ENCODE data around the gene ADORA1. TPM values are rescaled to one million over a fixed set of nuclear protein-coding genes. Genes with fewer than 3 reads are reported as not detected.

The ADORA1 gene
- total RNA-seq, 1 donor from 2014 or later = 3.8 TPM

GRCh38 chr1:203138066-203138465 lies 10.5 kb downstream of the ADORA1 start:
- DNase-seq (ENCODE audit: low spot score in 2 of 2, unreplicated experiment in 2 of 2) = no peak
- no peaks in the 10 kb centered on the region for H3K27me3 Mint-ChIP-seq (ENCODE audit: low read depth)
- peaks cover 9% of the 10 kb centered on the region for H3K4me1 Mint-ChIP-seq
- no peak overlapping the region for H3K4me3 Mint-ChIP-seq
- H3K9me3 Mint-ChIP-seq = no peaks in the 10 kb centered on the region
- TF ChIP-seq, protein P1, sequence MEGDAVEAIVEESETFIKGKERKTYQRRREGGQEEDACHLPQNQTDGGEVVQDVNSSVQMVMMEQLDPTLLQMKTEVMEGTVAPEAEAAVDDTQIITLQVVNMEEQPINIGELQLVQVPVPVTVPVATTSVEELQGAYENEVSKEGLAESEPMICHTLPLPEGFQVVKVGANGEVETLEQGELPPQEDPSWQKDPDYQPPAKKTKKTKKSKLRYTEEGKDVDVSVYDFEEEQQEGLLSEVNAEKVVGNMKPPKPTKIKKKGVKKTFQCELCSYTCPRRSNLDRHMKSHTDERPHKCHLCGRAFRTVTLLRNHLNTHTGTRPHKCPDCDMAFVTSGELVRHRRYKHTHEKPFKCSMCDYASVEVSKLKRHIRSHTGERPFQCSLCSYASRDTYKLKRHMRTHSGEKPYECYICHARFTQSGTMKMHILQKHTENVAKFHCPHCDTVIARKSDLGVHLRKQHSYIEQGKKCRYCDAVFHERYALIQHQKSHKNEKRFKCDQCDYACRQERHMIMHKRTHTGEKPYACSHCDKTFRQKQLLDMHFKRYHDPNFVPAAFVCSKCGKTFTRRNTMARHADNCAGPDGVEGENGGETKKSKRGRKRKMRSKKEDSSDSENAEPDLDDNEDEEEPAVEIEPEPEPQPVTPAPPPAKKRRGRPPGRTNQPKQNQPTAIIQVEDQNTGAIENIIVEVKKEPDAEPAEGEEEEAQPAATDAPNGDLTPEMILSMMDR (IDR thresholded peaks at IDR 0.05; ENCODE audit: unreplicated experiment) = no peak
- H3K36me3 Mint-ChIP-seq = no peaks in the 10 kb centered on the region
- H3K27ac Mint-ChIP-seq = no peak overlapping the region

GRCh38 chr1:203139976-203140475 lies 12.5 kb downstream of the ADORA1 start:
- H3K36me3 Mint-ChIP-seq = no peaks in the 10 kb centered on the region
- TF ChIP-seq, protein P1 (IDR thresholded peaks at IDR 0.05; ENCODE audit: unreplicated experiment) = no peak

GRCh38 chr1:203140743-203141520 lies 13.4 kb downstream of the ADORA1 start:
- DNase-seq (ENCODE audit: low spot score in 2 of 2, unreplicated experiment in 2 of 2) = no peak
- H3K4me1 Mint-ChIP-seq = peaks cover 14% of the 10 kb centered on the region
- no peaks in the 10 kb centered on the region for H3K9me3 Mint-ChIP-seq
- H3K27me3 Mint-ChIP-seq (ENCODE audit: low read depth) = no peaks in the 10 kb centered on the region
- H3K27ac Mint-ChIP-seq = peak overlapping the region; percentile 64
- H3K4me3 Mint-ChIP-seq = no peak overlapping the region
- TF ChIP-seq, protein P1 (IDR thresholded peaks at IDR 0.05; ENCODE audit: unreplicated experiment) = no peak
- no peaks in the 10 kb centered on the region for H3K36me3 Mint-ChIP-seq

More at GRCh38 chr1:203139976-203140475, 12.5 kb downstream of the ADORA1 start:
- Mint-ChIP-seq H3K27ac (peak overlapping the region; percentile 64), H3K4me3 (no peak overlapping the region), H3K27me3 (ENCODE audit: low read depth) (no peaks in the 10 kb centered on the region), H3K9me3 (no peaks in the 10 kb centered on the region), H3K4me1 (peaks cover 8% of the 10 kb centered on the region)
- DNase-seq (ENCODE audit: low spot score in 2 of 2, unreplicated experiment in 2 of 2) = no peak

- no peaks in the 10 kb centered on the region for H3K9me3 Mint-ChIP-seq
Observed at GRCh38 chr1:203142124-203142523, 14.6 kb downstream of the ADORA1 start.

DNA sequence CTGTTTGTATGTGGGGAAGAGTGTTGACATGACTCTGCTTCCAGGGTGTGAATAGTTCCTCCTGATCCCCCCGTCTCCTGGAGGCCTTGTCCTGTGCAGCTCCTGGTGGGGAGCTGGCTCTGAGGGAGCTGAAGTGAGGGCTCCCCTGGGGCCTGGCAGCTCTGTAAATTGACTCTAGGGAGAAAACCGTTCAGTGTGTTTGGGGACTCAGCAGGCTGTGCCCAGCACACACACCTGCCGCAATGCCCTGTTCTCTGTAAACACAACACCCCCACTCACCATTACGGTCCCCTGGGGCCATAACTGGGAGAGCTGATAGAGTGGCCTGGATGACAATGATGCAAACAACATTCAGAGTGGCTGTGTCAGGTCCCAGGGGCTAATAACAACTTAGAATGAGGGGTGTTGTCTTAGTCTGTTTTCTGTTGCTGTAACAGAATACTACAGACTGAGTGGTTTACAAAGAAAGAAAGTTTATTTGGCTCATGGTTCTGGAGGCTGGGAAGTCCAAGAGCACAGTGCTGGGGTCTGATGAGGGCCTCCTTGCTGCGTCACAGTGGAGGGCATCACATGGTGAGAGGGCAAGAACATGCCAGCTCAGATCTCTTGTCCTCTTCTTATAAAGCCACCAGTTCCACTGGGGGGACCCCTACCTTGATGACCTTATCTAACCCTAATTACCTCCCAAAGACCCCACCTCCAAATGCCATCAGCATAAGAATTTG lies 15.3 kb downstream of the ADORA1 start:
- Mint-ChIP-seq H3K27me3 (ENCODE audit: low read depth) (no peaks in the 10 kb centered on the region), H3K4me1 (peaks cover 14% of the 10 kb centered on the region), H3K9me3 (no peaks in the 10 kb centered on the region), H3K27ac (no peak overlapping the region), H3K4me3 (no peak overlapping the region), H3K36me3 (no peaks in the 10 kb centered on the region)
- TF ChIP-seq, protein P1 (IDR thresholded peaks at IDR 0.05; ENCODE audit: unreplicated experiment) = no peak
- no peak for DNase-seq (ENCODE audit: low spot score in 2 of 2, unreplicated experiment in 2 of 2)

More at GRCh38 chr1:203142124-203142523, 14.6 kb downstream of the ADORA1 start:
- Mint-ChIP-seq H3K27ac (no peak overlapping the region), H3K27me3 (ENCODE audit: low read depth) (no peaks in the 10 kb centered on the region), H3K4me3 (no peak overlapping the region), H3K36me3 (no peaks in the 10 kb centered on the region), H3K4me1 (peaks cover 14% of the 10 kb centered on the region)
- DNase-seq (ENCODE audit: low spot score in 2 of 2, unreplicated experiment in 2 of 2) = no peak
- TF ChIP-seq, protein P1 (IDR thresholded peaks at IDR 0.05; ENCODE audit: unreplicated experiment) = no peak

Data from mesothelial cell of epicardium (in vitro differentiated cells).